HG02678 (cell line): ENCODE results near the gene RAD52.

Experiments used
- ATAC-seq: cut with Tn5 transposase; IDR thresholded peaks from one replicate; pipeline ENCODE4 v1.9.1; 2021; ENCODE audit warnings: mild to moderate bottlenecking, moderate library complexity; ENCODE audit not compliant: unreplicated experiment

Gene RAD52

DNA sequence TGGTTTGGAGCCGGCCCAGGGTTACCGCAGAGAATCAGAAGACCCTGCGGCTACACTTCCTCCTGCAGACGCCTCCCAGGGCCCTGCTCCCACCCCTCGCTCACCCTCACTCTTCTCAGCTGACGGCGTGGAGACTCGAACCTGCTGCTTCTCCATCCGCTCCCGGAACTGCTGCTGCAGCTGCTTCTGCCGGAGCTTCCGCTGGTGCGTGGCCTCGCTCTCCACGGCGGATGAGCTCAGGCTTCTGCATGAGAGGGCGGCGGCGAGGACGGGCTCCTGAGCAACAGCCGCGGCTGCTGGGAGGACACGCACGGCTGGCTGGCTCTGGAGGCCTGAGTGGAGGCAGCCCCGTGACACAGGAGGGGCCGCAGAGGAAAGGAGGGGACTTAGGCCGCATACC, 33.3 kb downstream of the RAD52 start:
- ATAC-seq: no peak

DNA sequence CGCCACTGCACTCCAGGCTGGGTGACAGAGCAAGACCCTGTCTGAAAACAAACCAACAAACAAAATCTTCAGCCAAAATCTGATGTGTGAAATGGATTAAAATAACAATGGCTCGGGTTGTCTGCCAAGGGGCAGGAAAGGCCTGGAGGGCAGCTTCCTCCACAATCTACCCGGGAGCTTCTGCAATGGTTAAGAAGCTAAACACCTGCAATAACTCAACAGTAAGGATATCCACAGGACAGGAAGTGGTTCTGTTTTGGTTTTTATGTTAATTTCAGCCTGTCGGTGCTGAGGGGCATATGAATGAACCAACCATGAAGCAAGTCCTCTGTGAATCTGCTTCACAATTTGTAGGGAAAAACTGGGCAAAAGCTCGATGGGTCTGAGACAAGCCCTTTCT, 34.4 kb downstream of the RAD52 start:
- ATAC-seq: no peak

GRCh38 chr12:913919-914698, 35.4 kb downstream of the RAD52 start:
- ATAC-seq: no peak

GRCh38 chr12:912466-913235, 36.8 kb downstream of the RAD52 start:
- no peak for ATAC-seq

DNA sequence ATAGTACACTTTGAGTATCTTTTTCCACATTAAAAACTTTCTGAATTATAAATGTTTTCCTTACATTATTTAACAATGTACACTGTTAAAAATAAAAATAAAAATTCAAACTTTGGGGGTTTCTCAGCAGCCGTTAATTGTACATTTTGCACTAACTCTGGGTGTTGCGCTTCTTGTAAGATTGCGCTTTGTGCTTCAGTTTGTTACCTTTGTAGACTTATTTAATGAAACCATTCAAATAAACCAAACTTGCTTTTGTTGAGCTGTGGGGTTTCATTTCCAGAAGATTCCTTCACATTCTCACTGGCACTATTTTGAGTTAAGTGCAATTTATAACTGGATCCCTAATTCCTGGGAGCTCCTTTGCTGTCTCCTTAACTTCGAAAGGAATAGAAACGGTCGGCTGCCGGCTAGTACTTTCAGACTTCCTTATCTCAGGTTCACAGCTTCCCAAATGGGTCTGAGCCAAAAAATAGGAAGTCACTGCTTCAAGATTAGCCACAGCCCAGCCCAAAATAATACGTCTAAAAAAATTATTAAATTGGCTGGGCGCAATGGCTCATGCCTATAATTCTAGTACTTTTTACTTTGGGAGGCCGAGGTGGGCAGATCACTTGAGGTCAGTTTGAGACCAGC, 38.2 kb downstream of the RAD52 start:
- no peak for ATAC-seq

- ATAC-seq: no peak
Measured at GRCh38 chr12:910416-910815, 39.1 kb downstream of the RAD52 start.

GRCh38 chr12:909861-910260, 39.6 kb downstream of the RAD52 start:
- ATAC-seq: no peak

DNA sequence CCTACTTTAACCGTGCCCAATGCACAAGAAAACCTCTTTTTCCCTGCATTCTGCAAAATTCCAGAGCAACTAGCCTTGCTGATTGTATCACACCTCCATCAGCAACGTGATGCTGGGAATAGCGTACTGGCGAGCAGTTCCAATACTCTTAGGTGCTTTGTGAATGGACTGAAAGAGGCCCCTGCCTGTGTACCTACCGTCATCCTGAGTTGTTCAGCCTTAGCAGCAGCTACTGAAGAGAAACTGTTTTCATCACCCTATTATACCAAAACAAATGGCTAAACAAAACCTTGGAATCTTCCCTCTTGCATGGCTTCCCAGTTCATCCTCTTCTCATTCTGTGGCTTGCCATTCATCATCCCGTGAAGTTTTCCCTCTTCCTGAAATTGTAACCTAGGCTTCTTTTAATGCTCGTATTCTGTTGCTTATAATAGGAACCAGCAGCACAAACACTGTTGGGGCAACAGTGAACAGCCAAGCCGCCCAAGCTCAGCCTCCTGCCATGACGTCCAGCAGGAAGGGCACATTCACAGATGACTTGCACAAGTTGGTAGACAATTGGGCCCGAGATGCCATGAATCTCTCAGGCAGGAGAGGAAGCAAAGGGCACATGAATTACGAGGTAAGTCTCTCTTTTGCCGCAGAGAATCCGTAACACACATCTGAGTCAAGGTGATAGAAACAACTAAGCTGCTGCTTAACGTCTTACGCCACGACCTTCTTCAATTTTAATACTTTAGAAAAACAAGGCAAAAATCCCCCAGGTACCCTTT, 41.9 kb downstream of the RAD52 start:
- no peak for ATAC-seq

DNA sequence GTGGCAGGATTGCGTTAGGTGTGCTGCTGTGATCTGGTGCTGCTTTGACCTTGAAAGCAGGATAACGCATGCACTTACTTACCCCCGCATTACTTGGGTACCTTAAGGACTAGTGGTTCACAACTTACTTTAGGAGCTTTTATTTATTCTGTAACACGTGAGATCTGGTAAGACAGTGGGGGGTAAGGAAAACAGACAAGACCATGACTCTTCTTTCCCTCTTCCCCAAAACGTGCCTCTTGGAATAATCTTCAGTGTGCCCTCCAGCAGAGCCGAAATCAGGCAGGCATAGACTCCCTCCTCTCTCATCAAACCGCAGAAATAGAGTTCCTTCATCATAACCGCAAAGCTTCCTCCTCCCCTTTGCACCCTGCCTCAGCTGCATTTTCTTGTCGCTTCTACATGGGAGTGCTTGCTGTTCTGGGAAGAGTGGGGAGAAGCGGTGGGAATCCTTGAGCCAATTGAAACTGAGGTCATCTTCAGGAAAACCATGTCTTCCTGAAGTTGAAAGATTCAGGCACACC, 43.4 kb downstream of the RAD52 start:
- no peak for ATAC-seq

DNA sequence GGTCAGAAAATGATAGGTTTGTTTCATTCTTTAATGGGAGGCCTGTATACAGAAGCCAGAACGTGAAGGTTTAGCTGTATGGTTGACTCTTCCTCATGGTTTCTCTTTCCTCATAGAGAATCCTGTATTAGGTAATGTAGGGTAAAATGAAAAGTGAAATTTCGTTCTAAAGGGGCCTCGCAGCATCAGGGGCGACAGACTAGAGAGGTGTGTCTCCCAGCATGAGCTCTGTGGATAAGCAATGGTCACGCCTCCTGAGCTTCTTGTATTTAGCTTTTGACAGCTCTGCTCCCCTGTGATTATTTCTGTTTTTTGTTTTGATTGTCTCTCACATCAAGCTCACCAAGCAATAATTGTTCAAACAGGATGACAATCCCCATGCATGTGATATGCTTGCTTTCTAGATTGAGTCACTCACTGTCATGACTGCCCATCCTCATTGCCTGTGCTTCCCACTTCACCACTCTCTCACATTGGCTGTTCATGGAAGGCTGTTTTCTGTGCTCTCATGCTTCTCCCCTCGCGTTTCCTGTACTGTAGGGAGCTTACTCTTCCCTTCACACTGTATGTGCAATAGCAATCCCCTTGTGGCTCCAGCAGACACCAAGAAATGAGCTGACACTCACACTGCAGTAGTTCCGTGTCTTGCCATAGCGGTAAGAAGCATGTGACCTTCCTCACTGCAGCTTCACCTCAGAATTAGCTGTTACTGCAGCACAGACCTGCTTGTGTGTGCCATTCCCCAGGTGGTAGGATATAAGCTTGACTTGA, 44.0 kb downstream of the RAD52 start:
- no peak for ATAC-seq

GRCh38 chr12:904010-904414, 45.5 kb downstream of the RAD52 start:
- no peak for ATAC-seq

- ATAC-seq: no peak
Measured at GRCh38 chr12:903055-903454, 46.4 kb downstream of the RAD52 start.

- ATAC-seq: no peak
Measured at GRCh38 chr12:902581-902980, 46.9 kb downstream of the RAD52 start.

DNA sequence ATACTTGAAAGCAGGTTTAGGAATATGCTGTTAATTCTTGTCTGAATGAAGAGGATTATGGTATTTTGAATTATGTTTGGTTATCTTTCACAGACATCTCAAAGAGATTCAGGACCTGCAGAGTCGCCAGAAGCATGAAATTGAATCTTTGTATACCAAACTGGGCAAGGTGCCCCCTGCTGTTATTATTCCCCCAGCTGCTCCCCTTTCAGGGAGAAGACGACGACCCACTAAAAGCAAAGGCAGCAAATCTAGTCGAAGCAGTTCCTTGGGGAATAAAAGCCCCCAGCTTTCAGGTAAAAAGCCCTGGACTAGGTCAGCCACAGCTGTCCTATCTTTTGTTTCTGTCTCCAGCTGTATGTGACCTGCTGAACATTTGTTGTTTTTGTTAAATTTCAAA, 52.1 kb downstream of the RAD52 start:
- no peak for ATAC-seq

DNA sequence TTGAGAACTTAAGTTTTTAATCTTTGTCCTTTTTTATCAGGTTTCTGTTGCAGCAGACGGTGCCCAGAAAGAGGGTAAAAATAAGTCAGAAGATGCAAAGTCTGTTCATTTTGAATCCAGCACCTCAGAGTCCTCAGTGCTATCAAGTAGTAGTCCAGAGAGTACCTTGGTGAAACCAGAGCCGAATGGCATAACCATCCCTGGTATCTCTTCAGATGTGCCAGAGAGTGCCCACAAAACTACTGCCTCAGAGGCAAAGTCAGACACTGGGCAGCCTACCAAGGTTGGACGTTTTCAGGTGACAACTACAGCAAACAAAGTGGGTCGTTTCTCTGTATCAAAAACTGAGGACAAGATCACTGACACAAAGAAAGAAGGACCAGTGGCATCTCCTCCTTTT, 53.5 kb downstream of the RAD52 start:
- ATAC-seq: no peak

DNA sequence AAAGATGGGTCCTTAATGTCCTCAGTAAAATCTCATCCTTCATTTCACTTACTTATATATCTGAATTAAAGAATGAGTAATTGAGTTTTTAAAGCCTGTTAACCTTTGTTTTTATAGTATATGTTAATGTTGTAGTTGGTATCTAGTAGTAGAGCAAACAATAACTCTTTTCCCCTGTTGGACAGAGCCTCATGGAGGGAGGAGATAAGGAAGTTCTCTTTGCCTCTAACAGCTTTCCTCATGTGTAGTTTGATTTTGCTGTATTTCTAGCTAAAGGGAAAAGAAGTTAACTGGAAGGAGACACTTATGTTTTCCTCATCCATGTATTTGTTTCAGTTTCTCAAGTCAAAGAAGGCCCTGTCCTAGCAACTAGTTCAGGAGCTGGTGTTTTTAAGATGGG, 55.3 kb downstream of the RAD52 start:
- no peak for ATAC-seq

DNA sequence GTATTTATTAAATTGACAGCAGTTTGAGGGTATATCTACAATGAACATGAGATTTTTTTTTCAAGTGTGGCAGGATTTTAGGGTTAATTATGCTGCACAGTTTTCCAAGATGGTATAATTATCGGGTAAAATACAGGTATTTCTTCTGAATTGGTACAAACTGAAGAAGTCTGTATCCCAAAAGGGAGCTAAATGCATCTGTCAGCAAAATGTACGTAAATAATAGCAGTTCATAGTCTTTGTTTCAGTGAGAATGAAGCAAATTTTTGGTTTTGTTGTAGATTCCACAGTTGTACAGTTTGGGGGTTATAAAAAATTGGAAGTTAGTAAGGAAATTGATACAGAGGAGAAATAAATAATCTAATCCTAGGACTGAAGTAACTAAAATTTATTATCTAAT, 63.3 kb downstream of the RAD52 start:
- ATAC-seq: no peak

- no peak for ATAC-seq
Measured at GRCh38 chr12:885701-886100, 63.8 kb downstream of the RAD52 start.

GRCh38 chr12:884746-885414, 64.6 kb downstream of the RAD52 start:
- no peak for ATAC-seq

- no peak for ATAC-seq
Measured at GRCh38 chr12:880656-881055, 68.8 kb downstream of the RAD52 start.
